GM23338 (cell line): ENCODE results near the gene PARD3.

Experiments used
- CREB1 ChIP-seq: fragments of 250-450 bp; sonication (Bioruptor Pico); IDR thresholded peaks from 2 replicates; pipeline ENCODE4 v1.5.0; 2020; ENCODE audit warnings: low read depth, mild to moderate bottlenecking, moderate library complexity
- CTCF ChIP-seq, 2 experiments: fragments of 200-600 bp in 1 of 2; sonication (generic) in 1 of 2; conservative IDR thresholded peaks; 2 replicates each; pipeline versions ENCODE4 v1.5.1 to v1.6.1; 2016 to 2017; ENCODE audit warnings: antibody characterized with exemption in 2 of 2, low read depth in 2 of 2, mild to moderate bottlenecking in 2 of 2, moderate library complexity in 1 of 2
- ETS1 ChIP-seq: IDR thresholded peaks from 2 replicates; pipeline ENCODE4 v1.6.1; 2016; ENCODE audit warnings: antibody characterized with exemption
- EZH2 ChIP-seq: fragments of 200-600 bp; sonication (generic); IDR thresholded peaks from one replicate; pipeline ENCODE4 v1.8.0; 2017; ENCODE audit warnings: antibody characterized with exemption, mild to moderate bottlenecking, low read depth; ENCODE audit not compliant: unreplicated experiment
- EZH2phosphoT487 ChIP-seq: fragments of 200-600 bp; sonication (generic); IDR thresholded peaks from one replicate; pipeline ENCODE4 v1.8.1; 2018; ENCODE audit warnings: antibody characterized with exemption; ENCODE audit not compliant: unreplicated experiment
- JUNB ChIP-seq: IDR thresholded peaks from one replicate; pipeline ENCODE4 v1.6.1; 2016; ENCODE audit warnings: antibody characterized with exemption; ENCODE audit not compliant: unreplicated experiment
- NANOG ChIP-seq: IDR thresholded peaks from 2 replicates; pipeline ENCODE4 v1.6.1; 2016; ENCODE audit warnings: antibody characterized with exemption, borderline replicate concordance
- POLR2AphosphoS5 ChIP-seq: IDR thresholded peaks from 2 replicates; pipeline ENCODE4 v1.6.1; 2016; ENCODE audit warnings: antibody characterized with exemption, low read depth
- REST ChIP-seq: IDR thresholded peaks from one replicate; pipeline ENCODE4 v1.6.1; 2018; ENCODE audit warnings: antibody characterized with exemption; ENCODE audit not compliant: unreplicated experiment
- TF ChIP-seq, protein P1 (sequence below): fragments of 250-450 bp; sonication (Bioruptor Pico); IDR thresholded peaks from 2 replicates; pipeline ENCODE4 v1.5.0; 2020; ENCODE audit warnings: mild to moderate bottlenecking, moderate library complexity

- TF ChIP-seq CTCF (conservative IDR thresholded peaks at IDR 0.05; ENCODE audit: low read depth in 2 of 2) (no peak), REST (no peak), NANOG (no peak), CREB1 (CRISPR knock-in tag) (no peak), JUNB (no peak), EZH2 (no peak), EZH2phosphoT487 (no peak), POLR2AphosphoS5 (no peak), ETS1 (no peak)
- TF ChIP-seq, protein P1, sequence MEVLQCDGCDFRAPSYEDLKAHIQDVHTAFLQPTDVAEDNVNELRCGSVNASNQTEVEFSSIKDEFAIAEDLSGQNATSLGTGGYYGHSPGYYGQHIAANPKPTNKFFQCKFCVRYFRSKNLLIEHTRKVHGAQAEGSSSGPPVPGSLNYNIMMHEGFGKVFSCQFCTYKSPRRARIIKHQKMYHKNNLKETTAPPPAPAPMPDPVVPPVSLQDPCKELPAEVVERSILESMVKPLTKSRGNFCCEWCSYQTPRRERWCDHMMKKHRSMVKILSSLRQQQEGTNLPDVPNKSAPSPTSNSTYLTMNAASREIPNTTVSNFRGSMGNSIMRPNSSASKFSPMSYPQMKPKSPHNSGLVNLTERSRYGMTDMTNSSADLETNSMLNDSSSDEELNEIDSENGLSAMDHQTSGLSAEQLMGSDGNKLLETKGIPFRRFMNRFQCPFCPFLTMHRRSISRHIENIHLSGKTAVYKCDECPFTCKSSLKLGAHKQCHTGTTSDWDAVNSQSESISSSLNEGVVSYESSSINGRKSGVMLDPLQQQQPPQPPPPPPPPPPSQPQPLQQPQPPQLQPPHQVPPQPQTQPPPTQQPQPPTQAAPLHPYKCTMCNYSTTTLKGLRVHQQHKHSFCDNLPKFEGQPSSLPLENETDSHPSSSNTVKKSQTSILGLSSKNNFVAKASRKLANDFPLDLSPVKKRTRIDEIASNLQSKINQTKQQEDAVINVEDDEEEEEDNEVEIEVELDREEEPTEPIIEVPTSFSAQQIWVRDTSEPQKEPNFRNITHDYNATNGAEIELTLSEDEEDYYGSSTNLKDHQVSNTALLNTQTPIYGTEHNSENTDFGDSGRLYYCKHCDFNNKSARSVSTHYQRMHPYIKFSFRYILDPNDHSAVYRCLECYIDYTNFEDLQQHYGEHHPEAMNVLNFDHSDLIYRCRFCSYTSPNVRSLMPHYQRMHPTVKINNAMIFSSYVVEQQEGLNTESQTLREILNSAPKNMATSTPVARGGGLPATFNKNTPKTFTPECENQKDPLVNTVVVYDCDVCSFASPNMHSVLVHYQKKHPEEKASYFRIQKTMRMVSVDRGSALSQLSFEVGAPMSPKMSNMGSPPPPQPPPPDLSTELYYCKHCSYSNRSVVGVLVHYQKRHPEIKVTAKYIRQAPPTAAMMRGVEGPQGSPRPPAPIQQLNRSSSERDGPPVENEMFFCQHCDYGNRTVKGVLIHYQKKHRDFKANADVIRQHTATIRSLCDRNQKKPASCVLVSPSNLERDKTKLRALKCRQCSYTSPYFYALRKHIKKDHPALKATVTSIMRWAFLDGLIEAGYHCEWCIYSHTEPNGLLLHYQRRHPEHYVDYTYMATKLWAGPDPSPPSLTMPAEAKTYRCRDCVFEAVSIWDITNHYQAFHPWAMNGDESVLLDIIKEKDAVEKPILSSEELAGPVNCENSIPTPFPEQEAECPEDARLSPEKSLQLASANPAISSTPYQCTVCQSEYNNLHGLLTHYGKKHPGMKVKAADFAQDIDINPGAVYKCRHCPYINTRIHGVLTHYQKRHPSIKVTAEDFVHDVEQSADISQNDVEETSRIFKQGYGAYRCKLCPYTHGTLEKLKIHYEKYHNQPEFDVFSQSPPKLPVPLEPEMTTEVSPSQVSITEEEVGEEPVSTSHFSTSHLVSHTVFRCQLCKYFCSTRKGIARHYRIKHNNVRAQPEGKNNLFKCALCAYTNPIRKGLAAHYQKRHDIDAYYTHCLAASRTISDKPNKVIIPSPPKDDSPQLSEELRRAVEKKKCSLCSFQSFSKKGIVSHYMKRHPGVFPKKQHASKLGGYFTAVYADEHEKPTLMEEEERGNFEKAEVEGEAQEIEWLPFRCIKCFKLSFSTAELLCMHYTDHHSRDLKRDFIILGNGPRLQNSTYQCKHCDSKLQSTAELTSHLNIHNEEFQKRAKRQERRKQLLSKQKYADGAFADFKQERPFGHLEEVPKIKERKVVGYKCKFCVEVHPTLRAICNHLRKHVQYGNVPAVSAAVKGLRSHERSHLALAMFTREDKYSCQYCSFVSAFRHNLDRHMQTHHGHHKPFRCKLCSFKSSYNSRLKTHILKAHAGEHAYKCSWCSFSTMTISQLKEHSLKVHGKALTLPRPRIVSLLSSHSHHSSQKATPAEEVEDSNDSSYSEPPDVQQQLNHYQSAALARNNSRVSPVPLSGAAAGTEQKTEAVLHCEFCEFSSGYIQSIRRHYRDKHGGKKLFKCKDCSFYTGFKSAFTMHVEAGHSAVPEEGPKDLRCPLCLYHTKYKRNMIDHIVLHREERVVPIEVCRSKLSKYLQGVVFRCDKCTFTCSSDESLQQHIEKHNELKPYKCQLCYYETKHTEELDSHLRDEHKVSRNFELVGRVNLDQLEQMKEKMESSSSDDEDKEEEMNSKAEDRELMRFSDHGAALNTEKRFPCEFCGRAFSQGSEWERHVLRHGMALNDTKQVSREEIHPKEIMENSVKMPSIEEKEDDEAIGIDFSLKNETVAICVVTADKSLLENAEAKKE (CRISPR knock-in tag) = no peak
Observed at GRCh38 chr10:34670081-34670480, 145.0 kb downstream of the PARD3 start.
